Trophoblast cell (in vitro differentiated cells and primary cell): ENCODE results near the gene VPS25.

Source experiments
- DNase-seq, 2 donors: peaks; one replicate each; pipeline ENCODE4 v3.0.0-alpha.2; 2016
- H2AFZ ChIP-seq: 2 replicates; pipeline ENCODE4 v1.6.1; 2013; ENCODE audit warnings: low read length, moderate library complexity, mild to moderate bottlenecking; ENCODE audit not compliant: insufficient read depth, poor library complexity
- H2AK5ac ChIP-seq: 2 replicates; pipeline ENCODE4 v1.6.1; 2013; ENCODE audit warnings: mild to moderate bottlenecking, low read length
- H2BK120ac ChIP-seq: 2 replicates; pipeline ENCODE4 v1.6.1; 2013; ENCODE audit warnings: low read length, mild to moderate bottlenecking, moderate library complexity; ENCODE audit not compliant: insufficient read depth, poor library complexity
- H2BK12ac ChIP-seq: 2 replicates; pipeline ENCODE4 v1.6.1; 2013; ENCODE audit warnings: mild to moderate bottlenecking, low read length, moderate library complexity
- H2BK5ac ChIP-seq: 2 replicates; pipeline ENCODE4 v1.6.1; 2013; ENCODE audit warnings: low read length, low read depth, moderate library complexity, mild to moderate bottlenecking; ENCODE audit not compliant: poor library complexity
- H3K14ac ChIP-seq: 2 replicates; pipeline ENCODE4 v1.6.1; 2013; ENCODE audit warnings: mild to moderate bottlenecking, low read length
- H3K18ac ChIP-seq: 2 replicates; pipeline ENCODE4 v1.6.1; 2013; ENCODE audit warnings: mild to moderate bottlenecking, low read length
- H3K23ac ChIP-seq: 2 replicates; pipeline ENCODE4 v1.6.1; 2013; ENCODE audit warnings: low read length
- H3K27ac ChIP-seq: 2 replicates; pipeline ENCODE4 v1.5.1; 2013; ENCODE audit warnings: low read depth, mild to moderate bottlenecking, inconsistent platforms, low read length, moderate library complexity
- H3K27me3 ChIP-seq: 2 replicates; pipeline ENCODE4 v1.6.1; 2013; ENCODE audit warnings: inconsistent platforms, mild to moderate bottlenecking, low read length, moderate library complexity; ENCODE audit not compliant: insufficient read depth
- H3K36me3 ChIP-seq, 2 experiments: 1 replicate in 1 of 2; 2 replicates in 1 of 2; pipeline ENCODE4 v1.6.1; 2013; ENCODE audit warnings: low read length in 2 of 2, mild to moderate bottlenecking in 2 of 2, moderate library complexity in 1 of 2; ENCODE audit not compliant: insufficient read depth in 2 of 2, control insufficient read depth in 1 of 2
- H3K4ac ChIP-seq: 2 replicates; pipeline ENCODE4 v1.6.1; 2013; ENCODE audit warnings: low read depth, mild to moderate bottlenecking, low read length, moderate library complexity
- H3K4me1 ChIP-seq, 2 experiments: 1 replicate in 1 of 2; 2 replicates in 1 of 2; pipeline ENCODE4 v1.6.1; 2013; ENCODE audit warnings: low read length in 2 of 2, mild to moderate bottlenecking in 2 of 2, moderate library complexity in 1 of 2; ENCODE audit not compliant: insufficient read depth in 2 of 2, control insufficient read depth in 1 of 2
- H3K4me2 ChIP-seq: 2 replicates; pipeline ENCODE4 v1.6.1; 2013; ENCODE audit warnings: inconsistent platforms, mild to moderate bottlenecking, low read length, moderate library complexity
- H3K4me3 ChIP-seq: 2 replicates; pipeline ENCODE4 v1.5.1; 2013; ENCODE audit warnings: mild to moderate bottlenecking, low read depth, low read length, inconsistent platforms
- H3K79me1 ChIP-seq: one replicate; pipeline ENCODE4 v1.6.1; 2013; ENCODE audit warnings: low read length
- H3K79me2 ChIP-seq: 2 replicates; pipeline ENCODE4 v1.6.1; 2013; ENCODE audit warnings: low read length, mild to moderate bottlenecking; ENCODE audit not compliant: control insufficient read depth, insufficient read depth, poor library complexity
- H3K9ac ChIP-seq: 2 replicates; pipeline ENCODE4 v1.6.1; 2013; ENCODE audit warnings: mild to moderate bottlenecking, low read length
- H3K9me3 ChIP-seq: 2 replicates; pipeline ENCODE4 v1.6.1; 2013; ENCODE audit warnings: low read depth, mild to moderate bottlenecking, control low read depth, inconsistent platforms, low read length; ENCODE audit not compliant: insufficient read depth
- H4K12ac ChIP-seq: 2 replicates; pipeline ENCODE4 v1.6.1; 2013; ENCODE audit warnings: low read depth, mild to moderate bottlenecking, low read length, moderate library complexity
- H4K8ac ChIP-seq: 2 replicates; pipeline ENCODE4 v1.6.1; 2013; ENCODE audit warnings: low read depth, mild to moderate bottlenecking, low read length, moderate library complexity
- H4K91ac ChIP-seq: one replicate; pipeline ENCODE4 v1.6.1; 2013; ENCODE audit warnings: low read depth, mild to moderate bottlenecking, low read length, moderate library complexity
- WGBS: extraction: QIAGEN DNeasy Blood & Tissue Kit; methylation state at CpG from one replicate; pipeline ENCODE4 v1.1.7; 2013; ENCODE audit warnings: missing lambda C conversion rate; ENCODE audit not compliant: insufficient read length, insufficient coverage; ENCODE audit errors: extremely low coverage; 5-methylcytosine and 5-hydroxymethylcytosine counted together

VPS25 gene

DNA sequence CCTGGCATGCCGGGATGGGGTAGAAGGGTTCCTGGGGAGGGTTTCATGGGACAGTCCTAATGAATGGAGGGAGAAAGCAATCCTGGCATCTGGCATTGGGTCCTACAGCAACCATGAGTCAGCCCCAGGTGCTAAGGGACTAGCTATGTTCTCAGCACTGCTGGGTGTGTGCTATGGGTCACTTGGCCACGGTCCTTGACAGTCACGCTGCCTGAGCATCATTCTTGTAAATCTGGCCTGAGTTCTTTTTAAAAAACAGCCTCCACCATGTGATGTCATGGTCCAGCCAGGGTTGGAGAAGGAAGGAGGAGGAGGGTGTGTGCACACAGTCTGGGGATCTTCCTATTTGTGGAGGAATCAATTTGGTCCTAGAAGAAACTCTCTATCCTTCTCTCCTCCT lies 18.5 kb upstream of the VPS25 start:
- H4K12ac ChIP-seq = no peak overlapping the region
- H2BK5ac ChIP-seq = no peak overlapping the region
- H3K9ac ChIP-seq = peak overlapping the region; percentile 27
- H3K27ac ChIP-seq = no peak overlapping the region
- H2BK12ac ChIP-seq = no peak overlapping the region
- WGBS = no CpG with 5 or more reads among the region's 3 CpGs
- no peak overlapping the region for H4K8ac ChIP-seq
- H3K27me3 ChIP-seq = peaks cover 2% of the 10 kb centered on the region
- no peaks in the 10 kb centered on the region for H3K79me2 ChIP-seq
- no peak overlapping the region for H3K18ac ChIP-seq
- no peak overlapping the region for H3K14ac ChIP-seq
- H2AFZ ChIP-seq = no peak overlapping the region
- no peaks in the 10 kb centered on the region for H3K79me1 ChIP-seq
- H3K9me3 ChIP-seq = no peaks in the 10 kb centered on the region
- no peaks in the 10 kb centered on the region for H3K36me3 ChIP-seq
- H2BK120ac ChIP-seq = no peak overlapping the region
- no peak overlapping the region for H3K4me2 ChIP-seq
- H4K91ac ChIP-seq = no peak overlapping the region
- no peak for DNase-seq
- no peak overlapping the region for H3K4ac ChIP-seq
- no peak overlapping the region for H3K4me3 ChIP-seq
- H3K23ac ChIP-seq = no peak overlapping the region
- no peak overlapping the region for H2AK5ac ChIP-seq
- peaks cover 2% of the 10 kb centered on the region in 2 experiments for H3K4me1 ChIP-seq

- no peaks in the 10 kb centered on the region for H3K36me3 ChIP-seq
- no peak overlapping the region for H3K9ac ChIP-seq
- H2AK5ac ChIP-seq = no peak overlapping the region
- H3K23ac ChIP-seq = no peak overlapping the region
- H2BK120ac ChIP-seq = no peak overlapping the region
- H3K4ac ChIP-seq = no peak overlapping the region
- no CpG with 5 or more reads among the region's 11 CpGs for WGBS
- no peak overlapping the region for H3K4me2 ChIP-seq
- H3K14ac ChIP-seq = no peak overlapping the region
- no peak overlapping the region for H3K27ac ChIP-seq
- H3K4me1 ChIP-seq = peaks cover 11% of the 10 kb centered on the region in 2 experiments
- H3K79me2 ChIP-seq = no peaks in the 10 kb centered on the region
- no peak overlapping the region for H2BK5ac ChIP-seq
- H3K9me3 ChIP-seq = peaks cover 4% of the 10 kb centered on the region
- no peak overlapping the region for H4K12ac ChIP-seq
- no peak overlapping the region for H3K18ac ChIP-seq
- H2AFZ ChIP-seq = no peak overlapping the region
- H3K79me1 ChIP-seq = no peaks in the 10 kb centered on the region
- no peak overlapping the region for H2BK12ac ChIP-seq
- peak in 1 of 2 donors; percentile 22 for DNase-seq
- H3K4me3 ChIP-seq = no peak overlapping the region
- no peak overlapping the region for H4K91ac ChIP-seq
- H3K27me3 ChIP-seq = peaks cover 29% of the 10 kb centered on the region
- H4K8ac ChIP-seq = no peak overlapping the region
These were observed 13.1 kb upstream of the VPS25 start for GRCh38 chr17:42759982-42760651.

DNA sequence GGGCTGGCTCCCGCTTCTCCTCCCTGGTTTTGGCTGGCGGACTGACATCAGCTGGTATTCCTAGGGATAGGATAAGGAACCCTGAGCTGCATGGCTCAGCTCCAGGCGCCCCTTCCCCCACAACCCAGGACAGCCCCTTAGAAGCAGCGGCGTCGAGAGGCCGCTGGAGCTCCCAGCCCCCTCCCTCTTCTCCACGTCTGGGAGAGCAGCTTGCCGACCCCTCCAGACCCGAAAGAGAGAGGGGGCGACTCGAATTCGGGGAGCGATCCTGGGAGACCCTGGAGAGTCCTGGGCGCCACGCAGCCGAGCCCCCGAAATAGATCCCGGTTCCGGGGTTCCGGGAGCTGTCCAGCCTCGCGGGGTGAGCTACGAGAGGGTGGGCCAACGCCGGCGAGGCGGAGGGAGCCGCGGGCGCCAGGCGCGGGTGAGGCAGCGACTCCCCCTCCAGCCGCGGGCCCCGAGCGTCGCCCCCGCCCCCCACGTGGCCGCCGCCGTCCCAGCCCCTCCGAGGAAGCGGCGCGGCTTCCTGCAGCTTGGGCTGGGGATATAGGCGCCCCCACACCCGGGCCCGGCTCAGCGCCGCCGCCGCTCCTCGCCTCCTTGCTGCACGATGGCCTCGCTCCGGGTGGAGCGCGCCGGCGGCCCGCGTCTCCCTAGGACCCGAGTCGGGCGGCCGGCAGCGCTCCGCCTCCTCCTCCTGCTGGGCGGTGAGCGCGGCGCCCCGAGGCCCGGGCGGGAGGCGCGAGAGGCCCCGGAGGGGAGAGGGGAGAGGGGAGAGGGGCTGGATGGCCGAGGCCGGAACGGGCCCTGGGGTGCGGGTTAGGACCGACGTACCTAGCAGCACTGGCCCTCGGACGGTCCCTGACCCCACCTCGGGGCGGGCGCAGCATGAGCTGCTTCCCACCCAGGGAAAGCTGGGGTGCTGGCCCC lies 12.3 kb upstream of the VPS25 start, which contains the start of gene RAMP2:
Gene RAMP2, plus strand, starts transcription at position 576 of the 930 bp plus-strand sequence. Its CDS starts 35 bp downstream, at position 611.
- Histone ChIP-seq H3K27me3 (peaks cover 29% of the 10 kb centered on the region), H3K79me1 (no peaks in the 10 kb centered on the region), H3K9ac (no peak within 1 kb of the TSS), H3K4me3 (peak within 1 kb of the TSS; percentile 55), H2BK12ac (no peak within 1 kb of the TSS), H2BK120ac (no peak within 1 kb of the TSS), H3K14ac (peak within 1 kb of the TSS; percentile 32), H3K4me2 (peak within 1 kb of the TSS; percentile 73), H3K23ac (no peak within 1 kb of the TSS), H3K79me2 (no peaks in the 10 kb centered on the region), H3K4me1 (peaks cover 11% of the 10 kb centered on the region in 2 experiments), H4K8ac (peak within 1 kb of the TSS; percentile 27), H4K91ac (no peak within 1 kb of the TSS), H3K36me3 (no peaks in the 10 kb centered on the region), H3K27ac (no peak within 1 kb of the TSS), H2BK5ac (no peak within 1 kb of the TSS), H3K9me3 (peaks cover 4% of the 10 kb centered on the region), H2AFZ (peak within 1 kb of the TSS; percentile 46), H3K18ac (no peak within 1 kb of the TSS), H4K12ac (no peak within 1 kb of the TSS), H2AK5ac (no peak within 1 kb of the TSS), H3K4ac (no peak within 1 kb of the TSS)
- DNase-seq = peak in 1 of 2 donors; percentile 47
- WGBS = no CpG with 5 or more reads among the region's 92 CpGs

GRCh38 chr17:42761638-42762037 lies 11.6 kb upstream of the VPS25 start:
- Histone ChIP-seq H2BK12ac (no peak overlapping the region), H3K9me3 (peaks cover 4% of the 10 kb centered on the region), H4K91ac (no peak overlapping the region), H2AK5ac (no peak overlapping the region), H2BK5ac (no peak overlapping the region), H3K79me2 (no peaks in the 10 kb centered on the region), H3K9ac (no peak overlapping the region), H4K12ac (no peak overlapping the region), H3K23ac (no peak overlapping the region), H2BK120ac (no peak overlapping the region), H3K4me2 (peak overlapping the region; percentile 73), H3K4ac (no peak overlapping the region), H3K18ac (no peak overlapping the region), H3K4me3 (no peak overlapping the region), H3K79me1 (no peaks in the 10 kb centered on the region), H3K27ac (no peak overlapping the region), H4K8ac (no peak overlapping the region), H3K14ac (no peak overlapping the region), H3K4me1 (peaks cover 10 to 11% of the 10 kb centered on the region in 2 experiments), H3K36me3 (no peaks in the 10 kb centered on the region), H2AFZ (no peak overlapping the region), H3K27me3 (peaks cover 29% of the 10 kb centered on the region)
- no CpG with 5 or more reads among the region's 12 CpGs for WGBS
- DNase-seq = no peak
